Transverse colon (tissue), 4 donors: ENCODE data around the gene CS. TPM values are rescaled to one million over a fixed set of nuclear protein-coding genes. Genes with fewer than 3 reads are reported as not detected.
A peak's percentile ranks its signal among the peaks of the same experiment; 100 is the strongest.

Source experiments
- DNase-seq: peaks from one replicate; pipeline ENCODE4 v3.0.0-alpha.2; 2019
- H3K27ac ChIP-seq, 4 donors: fragments of 200-600 bp; sonication (generic); 2 replicates each; pipeline ENCODE4 v1.5.1; 2016 to 2018; ENCODE audit warnings: inconsistent platforms in 4 of 4
- H3K27me3 ChIP-seq: fragments of 200-600 bp; sonication (generic); 2 replicates; pipeline ENCODE4 v1.5.1; 2017; ENCODE audit warnings: inconsistent platforms
- H3K36me3 ChIP-seq, 4 donors: fragments of 200-600 bp; sonication (generic); 2 replicates each; pipeline ENCODE4 v1.5.1; 2017 to 2019; ENCODE audit warnings: inconsistent platforms in 4 of 4
- H3K4me1 ChIP-seq, 4 donors: fragments of 200-600 bp; sonication (generic); 2 replicates each; pipeline ENCODE4 v1.5.1; 2017 to 2020; ENCODE audit warnings: inconsistent platforms in 4 of 4
- H3K4me3 ChIP-seq, 4 donors: fragments of 200-600 bp; sonication (generic); 1 replicate in 1 of 4; 2 replicates in 3 of 4; pipeline versions ENCODE4 v1.5.1 to v1.6.1; 2017 to 2019; ENCODE audit warnings: inconsistent platforms in 4 of 4
- H3K9me3 ChIP-seq, 2 donors: fragments of 200-600 bp; sonication (generic); 2 replicates each; pipeline ENCODE4 v1.5.1; 2017 to 2019; ENCODE audit warnings: inconsistent platforms in 2 of 2
- CTCF ChIP-seq, 5 experiments: fragments of 200-600 bp in 3 of 5; fragments of 450-650 bp in 2 of 5; sonication (generic) in 3 of 5; IDR thresholded peaks; 1 replicate in 2 of 5; 2 replicates in 3 of 5; pipeline ENCODE4 v1.5.1; 2016 to 2017; ENCODE audit warnings: antibody characterized with exemption in 5 of 5, inconsistent platforms in 3 of 5, mild to moderate bottlenecking in 2 of 5, moderate library complexity in 1 of 5
- EP300 ChIP-seq: sonication (generic); formaldehyde crosslinking; IDR thresholded peaks from one replicate; pipeline ENCODE4 v1.6.1; 2017; ENCODE audit warnings: antibody characterized with exemption, low read depth
- POLR2A ChIP-seq: fragments of 450-650 bp; IDR thresholded peaks from one replicate; pipeline ENCODE4 v1.6.1; 2016; ENCODE audit warnings: antibody characterized with exemption, mild to moderate bottlenecking, moderate library complexity
- POLR2AphosphoS5 ChIP-seq, 3 donors: sonication (generic); formaldehyde crosslinking; IDR thresholded peaks; one replicate each; pipeline ENCODE4 v1.6.1; 2016; ENCODE audit warnings: antibody characterized with exemption in 3 of 3
- WGBS, 2 donors: methylation state at CpG; one replicate each; pipeline ENCODE4 v1.1.5; 2018; ENCODE audit warnings: low coverage in 1 of 2; 5-methylcytosine and 5-hydroxymethylcytosine counted together
- in situ Hi-C, 4 donors: fragments of 200-750 bp; cut with MboI; loops; one replicate each; pipeline versions ENCODE4 v1.15.0 to v1.15.1; 2017; ENCODE audit warnings: low sequenced_read_pairs in 3 of 4, low pct_ligation_motif_present in 1 of 4, low pct_unique_long_range_greater_than_20kb in 1 of 4
- intact Hi-C: fragments of 100-400 bp; cut with DNase I; formaldehyde crosslinking; loops from one replicate; pipeline ENCODE4 v1.15.1; 2023; ENCODE audit warnings: low total_unique reads
- total RNA-seq, 4 donors: library from RNA; depleted of rRNA; stranded (reverse); fragments of >200 nt; gene quantifications; one replicate each; pipeline ENCODE4 v1.1.0, GENCODE V29; 2016

Gene CS
- total RNA-seq, 4 donors from 2014 or later = 92.4 to 297 (median 213) TPM

DNA sequence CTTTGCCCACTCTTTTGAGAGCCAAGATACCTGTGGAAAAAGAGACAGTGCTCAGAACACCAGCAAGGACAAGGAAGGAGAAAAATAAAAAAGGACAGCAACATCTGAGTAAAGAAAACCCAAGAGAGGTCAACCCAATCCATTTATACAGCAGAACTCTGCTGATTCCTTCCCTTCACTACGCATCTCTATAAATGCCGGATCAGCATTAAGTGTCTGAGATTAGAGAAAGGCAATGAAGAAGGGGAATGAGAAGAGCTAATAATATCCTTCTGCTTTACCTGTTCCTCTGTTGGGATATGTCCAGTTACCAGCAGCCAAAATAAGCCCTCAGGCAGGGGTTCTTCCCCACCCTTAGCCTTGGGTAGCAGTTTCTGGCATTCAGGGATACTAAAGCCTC lies 17.6 kb downstream of the CS start:
- Histone ChIP-seq H3K27ac (peak overlapping the region in 2 of 4 donors; percentile 30 to 37), H3K4me3 (no peak overlapping the region), H3K27me3 (no peaks in the 10 kb centered on the region), H3K36me3 (peaks cover 0 to 76% (median 31%) of the 10 kb centered on the region in 4 donors), H3K4me1 (no peaks in the 10 kb centered on the region), H3K9me3 (no peaks in the 10 kb centered on the region)
- intact Hi-C loops (no loop called here), in situ Hi-C loops (no loop called here)
- TF ChIP-seq POLR2AphosphoS5 (IDR thresholded peaks at IDR 0.05) (no peak), POLR2A (no peak), EP300 (no peak), CTCF (IDR thresholded peaks at IDR 0.05) (no peak)
- WGBS, 2 donors = 92 to 94% methylated on average over 2 of the region's 2 CpGs
- no peak for DNase-seq

- H3K4me1 ChIP-seq = no peaks in the 10 kb centered on the region
- intact Hi-C loops = no loop called here
- H3K4me3 ChIP-seq = no peak overlapping the region
- WGBS, 2 donors = 58 to 66% methylated on average over 4 to 6 of the region's 6 CpGs
- H3K9me3 ChIP-seq = no peaks in the 10 kb centered on the region
- DNase-seq = no peak
- H3K27ac ChIP-seq = peak overlapping the region in 3 of 4 donors; percentile 14 to 37 (median 30)
- no peak for TF ChIP-seq EP300
- TF ChIP-seq POLR2A = no peak
- TF ChIP-seq POLR2AphosphoS5 (IDR thresholded peaks at IDR 0.05) = no peak
- no peak for TF ChIP-seq CTCF (IDR thresholded peaks at IDR 0.05)
- in situ Hi-C loops = no loop called here
- H3K27me3 ChIP-seq = no peaks in the 10 kb centered on the region
- peaks cover 0 to 77% (median 33%) of the 10 kb centered on the region in 4 donors for H3K36me3 ChIP-seq
These were observed 18.1 kb downstream of the CS start for GRCh38 chr12:56282030-56282429.

- TF ChIP-seq EP300 (no peak), POLR2A (no peak), CTCF (IDR thresholded peaks at IDR 0.05) (no peak), POLR2AphosphoS5 (IDR thresholded peaks at IDR 0.05) (no peak)
- H3K4me3 ChIP-seq = no peak overlapping the region
- no peaks in the 10 kb centered on the region for H3K27me3 ChIP-seq
- no peaks in the 10 kb centered on the region for H3K9me3 ChIP-seq
- intact Hi-C loops (no loop called here), in situ Hi-C loops (no loop called here)
- H3K27ac ChIP-seq = no peak overlapping the region
- H3K36me3 ChIP-seq = peaks cover 0 to 80% (median 39%) of the 10 kb centered on the region in 4 donors
- no peak for DNase-seq
- no peaks in the 10 kb centered on the region for H3K4me1 ChIP-seq
These were observed 19.3 kb downstream of the CS start for GRCh38 chr12:56280849-56281248.

- no peak overlapping the region for H3K4me3 ChIP-seq
- DNase-seq = no peak
- WGBS, 2 donors = 93 to 100% methylated on average over 2 to 3 of the region's 3 CpGs
- in situ Hi-C loops (no loop called here), intact Hi-C loops (no loop called here)
- H3K4me1 ChIP-seq = no peaks in the 10 kb centered on the region
- H3K27ac ChIP-seq = no peak overlapping the region
- H3K27me3 ChIP-seq = no peaks in the 10 kb centered on the region
- no peaks in the 10 kb centered on the region for H3K9me3 ChIP-seq
- peaks cover 3 to 88% (median 45%) of the 10 kb centered on the region in 4 donors for H3K36me3 ChIP-seq
- TF ChIP-seq POLR2A (no peak), CTCF (IDR thresholded peaks at IDR 0.05) (no peak)
These were observed 21.2 kb downstream of the CS start for GRCh38 chr12:56278905-56279304.
